NCI-H1092 treated with DMSO at 0.1 percent for 48 hours (cell line): Measurements from ENCODE around the gene CHMP6.

ENCODE experiments used
- DNase-seq: peaks from one replicate; lab custom pipeline; 2025; lab: John Stamatoyannopoulos, UW

The CHMP6 gene

GRCh38 chr17:80970762-80971703, 20.6 kb upstream of the CHMP6 start:
- no peak for DNase-seq

GRCh38 chr17:80971704-80972304, 19.8 kb upstream of the CHMP6 start:
- no peak for DNase-seq

GRCh38 chr17:80976701-80977100, 14.9 kb upstream of the CHMP6 start:
- DNase-seq, result no peak

- no peak for DNase-seq
Observed at GRCh38 chr17:80977172-80977571, 14.5 kb upstream of the CHMP6 start.

GRCh38 chr17:80978499-80979497, 12.8 kb upstream of the CHMP6 start:
- no peak for DNase-seq

GRCh38 chr17:80979547-80980378, 11.9 kb upstream of the CHMP6 start:
- no peak for DNase-seq

- DNase-seq, result no peak
Observed at GRCh38 chr17:80980397-80981061, 11.1 kb upstream of the CHMP6 start.

- DNase-seq, result no peak
Observed at GRCh38 chr17:80981062-80981902, 10.4 kb upstream of the CHMP6 start.

GRCh38 chr17:80981929-80982425, 9.7 kb upstream of the CHMP6 start:
- DNase-seq, result no peak

- DNase-seq, result no peak
Observed at GRCh38 chr17:80982426-80982974, 9.1 kb upstream of the CHMP6 start.

- DNase-seq, result no peak
Observed at GRCh38 chr17:80983545-80983944, 8.1 kb upstream of the CHMP6 start.

GRCh38 chr17:80984749-80985148, 6.9 kb upstream of the CHMP6 start:
- no peak for DNase-seq

GRCh38 chr17:80986046-80986445, 5.6 kb upstream of the CHMP6 start:
- no peak for DNase-seq

- DNase-seq, result no peak
Observed at GRCh38 chr17:80986816-80987475, 4.7 kb upstream of the CHMP6 start.

- no peak for DNase-seq
Observed at GRCh38 chr17:80987941-80988461, 3.6 kb upstream of the CHMP6 start.

- no peak for DNase-seq
Observed at GRCh38 chr17:80989586-80989913, 2.1 kb upstream of the CHMP6 start.

- no peak for DNase-seq
Observed at GRCh38 chr17:80990921-80991644, 558 bp upstream of the CHMP6 start.
